Epidermal melanocyte (primary cell): ENCODE measurements around the gene FAN1.

Experiments
- DNase-seq: peaks from one replicate; pipeline ENCODE4 v3.0.0; 2011; ENCODE audit warnings: low spot score; ENCODE audit not compliant: insufficient read length

The FAN1 gene

GRCh38 chr15:30954674-30955073 lies 51.0 kb downstream of the FAN1 start:
- no peak for DNase-seq

DNA sequence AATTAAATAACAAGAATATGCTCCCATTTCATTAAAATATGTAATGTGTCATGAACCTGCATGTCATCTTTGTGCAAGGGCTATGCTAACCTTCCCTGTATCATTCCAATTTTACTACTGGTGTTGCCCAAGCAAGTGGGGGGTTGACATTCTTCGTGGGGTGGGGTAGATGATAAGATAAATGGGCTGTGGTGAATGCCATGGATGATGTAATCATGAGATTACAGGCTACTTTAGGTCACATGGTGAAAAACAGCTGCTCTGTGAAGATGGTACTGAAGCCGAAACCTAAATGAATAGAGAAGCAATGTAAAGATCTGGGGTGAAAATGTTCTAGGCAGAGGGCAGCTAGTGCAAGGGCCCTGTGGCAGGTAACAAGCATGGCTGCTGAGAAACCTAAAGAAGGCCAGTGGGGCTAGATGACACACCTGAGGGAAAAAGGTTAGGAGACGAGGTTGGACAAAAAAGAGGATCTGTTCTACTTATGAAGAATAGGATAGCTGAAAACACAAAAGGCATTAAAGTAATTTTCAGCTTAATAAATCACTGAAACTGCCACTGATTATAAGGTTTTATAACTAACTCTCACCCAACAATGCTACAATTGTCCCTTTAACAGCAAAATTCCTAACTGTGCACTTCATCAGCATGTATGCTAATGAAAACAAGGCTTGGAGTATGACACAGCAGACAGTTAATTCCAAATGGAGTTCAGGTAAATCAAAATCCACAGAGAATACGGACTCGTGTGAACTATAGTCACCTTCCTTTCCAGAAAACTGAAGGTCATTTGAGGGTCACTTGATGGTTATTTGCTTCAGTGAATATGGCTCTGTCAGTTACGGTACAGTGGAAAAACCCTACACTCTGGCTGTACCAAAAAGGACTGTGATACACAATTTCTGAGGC lies 52.8 kb downstream of the FAN1 start:
- no peak for DNase-seq

DNA sequence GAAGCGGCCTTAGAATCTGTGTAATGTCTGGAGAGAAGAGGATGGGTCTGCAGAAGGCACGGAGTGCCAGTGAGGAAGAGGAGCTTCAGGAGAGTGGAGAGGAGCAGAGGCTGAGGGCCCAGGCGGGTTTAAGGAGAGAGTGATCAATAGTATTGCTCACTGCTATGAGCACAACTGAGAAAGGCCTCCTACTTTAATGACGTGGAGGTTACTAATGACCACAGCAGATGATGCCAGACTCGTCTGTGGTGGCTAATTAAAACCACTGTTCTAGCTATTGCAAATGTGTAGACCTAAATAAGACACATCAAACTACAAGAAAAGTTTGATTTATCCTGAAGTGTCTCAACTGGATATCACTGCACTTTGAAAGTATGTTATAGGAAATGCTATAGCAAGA lies 54.5 kb downstream of the FAN1 start:
- DNase-seq = no peak

- no peak for DNase-seq
Observed at GRCh38 chr15:30962079-30962478, 58.4 kb downstream of the FAN1 start.

DNA sequence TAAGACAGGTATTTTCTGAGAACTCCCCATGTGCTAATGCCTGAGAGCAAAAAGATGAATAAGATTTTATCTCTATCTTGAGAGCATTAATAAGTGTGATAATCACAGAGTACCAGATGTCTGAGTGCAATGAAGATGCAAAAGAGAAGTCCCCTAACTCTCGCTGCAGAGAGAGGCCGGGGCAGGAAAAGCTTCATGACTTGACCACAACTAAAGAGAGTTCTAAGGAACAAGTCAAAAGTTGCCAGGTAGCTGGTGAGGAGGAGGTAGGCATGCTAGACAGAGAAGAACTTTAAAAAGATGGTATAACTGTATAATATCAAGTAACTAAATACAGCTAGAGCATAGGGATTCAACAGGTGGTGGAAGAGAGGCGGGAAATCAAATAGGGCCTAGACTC lies 58.9 kb downstream of the FAN1 start:
- no peak for DNase-seq

GRCh38 chr15:30963681-30964080 lies 60.0 kb downstream of the FAN1 start:
- peak; percentile 23 for DNase-seq

DNA sequence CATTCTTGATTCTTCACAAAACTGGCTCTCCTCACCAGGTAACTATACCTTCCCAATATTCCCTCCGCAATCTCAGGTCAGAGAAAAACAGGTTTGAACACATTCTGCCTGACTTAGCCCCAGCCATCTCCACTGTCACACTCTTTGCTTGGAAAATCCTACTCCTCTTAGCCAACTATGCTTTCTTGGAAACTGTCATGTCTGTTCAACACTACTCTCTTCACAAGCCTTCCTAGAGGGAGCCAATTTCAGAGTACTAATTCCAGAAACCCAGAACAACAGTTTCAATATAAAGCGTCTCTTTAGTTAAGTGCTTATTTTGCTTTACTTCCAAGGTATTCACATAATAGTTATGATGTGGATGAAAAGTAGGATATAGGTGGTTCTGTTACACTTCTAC lies 66.0 kb downstream of the FAN1 start:
- DNase-seq = no peak

- peak; percentile 52 for DNase-seq
Observed at GRCh38 chr15:30973379-30973778, 69.7 kb downstream of the FAN1 start.

GRCh38 chr15:30974112-30974511 lies 70.4 kb downstream of the FAN1 start:
- DNase-seq = no peak

- no peak for DNase-seq
Observed at GRCh38 chr15:30978328-30978727, 74.6 kb downstream of the FAN1 start.

DNA sequence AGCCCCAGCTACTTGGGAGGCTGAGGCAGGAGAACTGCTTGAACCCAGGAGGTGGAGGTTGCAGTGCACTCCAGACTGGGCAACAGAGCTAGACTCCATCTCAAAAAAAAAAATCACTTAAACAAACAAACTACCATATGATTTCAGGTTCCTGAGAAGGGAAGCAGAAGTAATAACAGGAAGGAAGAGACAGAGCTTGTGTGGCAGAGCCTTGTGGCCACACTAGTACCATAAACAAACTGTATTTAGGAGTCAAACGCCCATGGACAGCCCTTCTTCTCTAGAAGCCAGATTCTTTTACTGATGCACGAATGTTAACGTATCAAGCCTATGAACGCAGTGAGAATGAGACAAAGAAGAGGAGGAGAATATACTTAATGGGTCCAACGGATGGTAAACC lies 75.7 kb downstream of the FAN1 start:
- no peak for DNase-seq

- DNase-seq = no peak
Observed at GRCh38 chr15:30984118-30984517, 80.4 kb downstream of the FAN1 start.

DNA sequence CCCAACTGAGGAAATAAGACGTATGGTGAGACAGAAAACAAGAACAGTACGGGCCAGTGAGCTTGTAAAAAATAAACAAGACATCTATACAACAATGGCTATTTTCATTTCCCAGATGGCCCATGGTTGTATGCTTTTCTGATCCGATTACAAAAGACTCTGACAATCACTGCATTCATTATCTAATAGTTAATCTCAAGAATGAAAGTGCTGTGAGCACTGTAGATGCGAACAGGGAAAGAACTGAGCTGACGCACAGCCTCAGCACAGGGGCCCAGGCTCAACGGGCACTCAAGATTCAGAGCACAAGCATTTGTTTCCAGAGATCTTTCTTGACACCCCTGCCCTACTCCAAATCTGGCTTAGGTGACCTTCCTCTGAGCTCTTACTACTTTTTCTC lies 80.8 kb downstream of the FAN1 start:
- DNase-seq = peak; percentile 30

- DNase-seq = no peak
Observed at GRCh38 chr15:30985081-30985531, 81.4 kb downstream of the FAN1 start.

GRCh38 chr15:30990036-30990435 lies 86.3 kb downstream of the FAN1 start:
- DNase-seq = no peak

DNA sequence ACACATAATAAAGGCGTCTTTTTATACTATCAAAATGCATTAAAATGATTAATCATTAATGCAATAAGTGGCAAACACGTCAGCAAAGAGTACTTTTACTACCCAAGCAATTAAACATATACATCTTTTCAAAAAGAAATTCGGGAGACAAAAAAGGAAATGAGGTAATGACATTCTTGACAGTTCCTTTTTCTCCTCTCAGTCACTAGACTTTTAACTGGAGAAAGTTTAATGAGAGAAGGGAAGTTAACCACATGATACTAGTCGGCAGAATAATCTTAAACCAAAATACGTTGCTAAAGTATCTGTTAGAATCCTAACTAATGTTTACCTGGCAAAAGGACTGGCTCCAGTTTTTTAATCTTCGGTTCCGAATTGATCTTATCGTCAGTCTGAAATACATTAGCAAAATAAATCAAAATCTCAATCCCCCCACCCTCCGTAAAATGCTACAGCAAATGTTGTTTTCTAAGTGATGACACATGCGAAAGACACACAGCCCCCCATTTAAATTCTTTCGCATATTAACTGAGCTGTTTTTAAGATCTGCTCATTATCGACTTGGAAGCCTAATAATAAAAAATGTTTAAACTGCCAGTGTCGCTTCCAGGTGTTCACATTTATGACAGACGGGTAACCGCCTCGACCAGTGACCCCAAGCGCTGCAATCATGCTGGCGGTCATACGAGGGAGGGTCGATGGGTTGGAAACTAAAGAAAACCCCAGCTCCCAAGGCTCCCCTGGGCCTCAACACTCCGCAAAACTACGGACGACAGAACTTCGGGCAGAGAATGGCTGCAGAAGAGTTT lies 86.9 kb downstream of the FAN1 start:
- no peak for DNase-seq

- peak; percentile 64 for DNase-seq
Observed at GRCh38 chr15:30991255-30992235, 87.8 kb downstream of the FAN1 start, which contains the start of gene MTMR10. Gene MTMR10 (minus strand): TSS chr15:30991628. CDS start chr15:30991506, 122 bp downstream.

DNA sequence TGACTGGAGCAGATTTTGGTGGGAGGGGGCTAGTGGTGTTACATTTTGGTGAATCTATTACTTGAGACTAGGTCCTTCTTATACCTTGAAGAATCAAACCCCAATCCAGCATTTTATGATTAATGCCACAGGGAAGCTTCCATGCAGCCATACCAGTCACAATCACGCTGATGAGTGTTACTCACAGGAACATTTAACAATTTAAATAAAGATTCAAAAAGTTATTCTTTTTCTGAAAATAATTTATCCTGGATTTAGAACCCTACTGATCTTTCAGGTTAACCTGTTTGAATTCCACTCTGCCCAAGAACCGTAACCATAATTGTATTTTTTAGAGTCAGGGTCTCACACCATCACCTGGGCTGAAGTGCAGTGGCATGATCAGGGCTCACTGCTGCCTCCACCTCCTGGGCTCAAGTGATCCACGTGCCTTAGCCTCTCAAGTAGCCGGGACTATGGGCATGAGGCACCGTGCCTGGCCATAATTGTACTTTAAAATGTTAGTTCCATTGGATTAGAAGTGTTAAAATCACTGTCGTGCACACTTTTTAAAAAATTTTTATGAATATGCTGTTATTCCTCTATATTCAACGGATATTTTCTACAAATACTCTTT lies 88.6 kb downstream of the FAN1 start:
- DNase-seq = no peak
